Lower leg skin (tissue), 3 donors: ENCODE results near the gene BRWD1.

Source experiments
- CTCF ChIP-seq, 3 donors: fragments of 450-650 bp; IDR thresholded peaks; one replicate each; pipeline ENCODE4 v1.5.1; 2016; ENCODE audit warnings: antibody characterized with exemption in 3 of 3, mild to moderate bottlenecking in 3 of 3, moderate library complexity in 2 of 3
- POLR2A ChIP-seq, 2 donors: fragments of 450-650 bp; IDR thresholded peaks; one replicate each; pipeline ENCODE4 v1.6.1; 2016 to 2017; ENCODE audit warnings: antibody characterized with exemption in 2 of 2, mild to moderate bottlenecking in 1 of 2, moderate library complexity in 1 of 2

- TF ChIP-seq POLR2A (IDR thresholded peaks at IDR 0.05) (no peak), CTCF (IDR thresholded peaks at IDR 0.05) (no peak)
These were observed 32.2 kb downstream of the BRWD1 start for GRCh38 chr21:39281207-39281606.
